ENCODE results near the gene SPDYE3.

GRCh38 chr7:100357131-100357561 lies 49.6 kb downstream of the SPDYE3 start:
- no peak for TF ChIP-seq CTCF (IDR thresholded peaks at IDR 0.05)
- no peak for TF ChIP-seq EP300 (IDR thresholded peaks at IDR 0.05)
- no peak for TF ChIP-seq POLR2A (IDR thresholded peaks at IDR 0.05)

Measured in stomach (tissue), 4 donors.